Measurements from ENCODE around the gene ARHGEF28.

DNA sequence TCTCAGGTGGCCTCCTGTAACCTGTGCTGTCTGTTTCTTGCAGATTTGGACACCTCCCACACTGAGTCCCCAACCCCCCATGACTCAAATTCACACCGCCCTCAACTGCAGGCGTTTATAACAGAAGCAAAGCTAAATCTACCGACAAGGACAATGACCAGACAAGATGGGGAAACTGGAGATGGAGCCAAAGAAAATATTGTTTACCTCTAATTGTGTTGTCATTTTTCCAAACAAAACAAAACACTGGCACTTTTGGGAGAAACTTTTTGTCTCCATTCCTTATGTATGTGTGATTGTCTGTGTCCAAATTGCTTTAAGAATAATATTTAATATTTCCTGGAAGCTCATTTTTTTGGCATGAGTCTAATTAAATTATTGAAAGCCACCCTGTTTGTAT is 314.8 kb downstream of the ARHGEF28 start:
- no peak for TF ChIP-seq POLR2A (IDR thresholded peaks at IDR 0.05)
- TF ChIP-seq, protein P1, sequence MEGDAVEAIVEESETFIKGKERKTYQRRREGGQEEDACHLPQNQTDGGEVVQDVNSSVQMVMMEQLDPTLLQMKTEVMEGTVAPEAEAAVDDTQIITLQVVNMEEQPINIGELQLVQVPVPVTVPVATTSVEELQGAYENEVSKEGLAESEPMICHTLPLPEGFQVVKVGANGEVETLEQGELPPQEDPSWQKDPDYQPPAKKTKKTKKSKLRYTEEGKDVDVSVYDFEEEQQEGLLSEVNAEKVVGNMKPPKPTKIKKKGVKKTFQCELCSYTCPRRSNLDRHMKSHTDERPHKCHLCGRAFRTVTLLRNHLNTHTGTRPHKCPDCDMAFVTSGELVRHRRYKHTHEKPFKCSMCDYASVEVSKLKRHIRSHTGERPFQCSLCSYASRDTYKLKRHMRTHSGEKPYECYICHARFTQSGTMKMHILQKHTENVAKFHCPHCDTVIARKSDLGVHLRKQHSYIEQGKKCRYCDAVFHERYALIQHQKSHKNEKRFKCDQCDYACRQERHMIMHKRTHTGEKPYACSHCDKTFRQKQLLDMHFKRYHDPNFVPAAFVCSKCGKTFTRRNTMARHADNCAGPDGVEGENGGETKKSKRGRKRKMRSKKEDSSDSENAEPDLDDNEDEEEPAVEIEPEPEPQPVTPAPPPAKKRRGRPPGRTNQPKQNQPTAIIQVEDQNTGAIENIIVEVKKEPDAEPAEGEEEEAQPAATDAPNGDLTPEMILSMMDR (IDR thresholded peaks at IDR 0.05) = no peak
